Heart left ventricle (tissue), 13 donors: ENCODE data around the gene JOSD2.

ENCODE experiments used
- POLR2A ChIP-seq, 2 donors: fragments of 450-650 bp; IDR thresholded peaks; one replicate each; pipeline ENCODE4 v1.6.1; 2017; ENCODE audit warnings: antibody characterized with exemption in 2 of 2, mild to moderate bottlenecking in 2 of 2, moderate library complexity in 2 of 2
- TF ChIP-seq, protein P1 (sequence below), 12 donors: fragments of 200-600 bp; sonication (generic) in 4 of 12; IDR thresholded peaks; one replicate each; pipeline versions ENCODE4 v1.5.0 to v1.8.0; 2018 to 2022; ENCODE audit warnings: antibody characterized with exemption in 12 of 12, mild to moderate bottlenecking in 5 of 12
- donor health status: ischemic (EF 13 %, LVEDD 7.1; RV severe dilation, severe dysfunction).
- donor health status: DM: no; HTN: yes; CAD: no.
- donor health status: DM: no; HTN: no; CAD: no.
- donor health status: ischemic (EF 25% LVEDD 6.9; RV normal size, moderate dysfunction).
- donor health status: ischemic (EF 25% LVEDD 5.7; RV mildly dilated, moderate dysfunction).
- donor health status: ischemic (EF 35%, LVEDD 5.7; RV mildly dilated, moderate dysfunction).
- donor health status: nonischemic (EF 11% LVEDD 7.7; RV severe dilation, severe dysfunction).
- donor health status: DM: yes; HTN: yes; CAD: no.
- donor health status: PGD.
- donor health status: ischemic (EF 29% LVEDD 5.4; RV normal size, mild dysfunction).
- donor health status: nonischemic (EF 23%, LVEDD 6.1; RV moderate dilation, normal function).

DNA sequence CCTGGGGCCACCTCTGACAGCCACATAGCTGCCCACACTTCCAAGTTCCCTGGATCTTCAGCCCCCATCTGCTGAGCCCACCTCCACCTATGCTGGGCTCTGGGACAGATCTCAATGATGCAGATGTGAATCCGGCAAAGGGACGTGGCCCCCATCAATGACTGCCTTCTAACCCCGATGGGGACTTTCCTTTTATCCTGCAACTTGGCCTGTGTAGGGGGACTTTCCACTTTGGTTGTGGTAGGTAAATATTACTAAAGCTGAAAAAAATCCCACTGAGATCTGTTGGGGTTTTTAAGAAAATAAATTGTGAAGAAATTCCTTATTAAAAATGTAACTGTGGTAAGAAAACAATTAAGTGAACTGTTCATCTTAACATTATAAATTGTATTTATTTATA, 23.5 kb upstream of the JOSD2 start:
- TF ChIP-seq, protein P1, sequence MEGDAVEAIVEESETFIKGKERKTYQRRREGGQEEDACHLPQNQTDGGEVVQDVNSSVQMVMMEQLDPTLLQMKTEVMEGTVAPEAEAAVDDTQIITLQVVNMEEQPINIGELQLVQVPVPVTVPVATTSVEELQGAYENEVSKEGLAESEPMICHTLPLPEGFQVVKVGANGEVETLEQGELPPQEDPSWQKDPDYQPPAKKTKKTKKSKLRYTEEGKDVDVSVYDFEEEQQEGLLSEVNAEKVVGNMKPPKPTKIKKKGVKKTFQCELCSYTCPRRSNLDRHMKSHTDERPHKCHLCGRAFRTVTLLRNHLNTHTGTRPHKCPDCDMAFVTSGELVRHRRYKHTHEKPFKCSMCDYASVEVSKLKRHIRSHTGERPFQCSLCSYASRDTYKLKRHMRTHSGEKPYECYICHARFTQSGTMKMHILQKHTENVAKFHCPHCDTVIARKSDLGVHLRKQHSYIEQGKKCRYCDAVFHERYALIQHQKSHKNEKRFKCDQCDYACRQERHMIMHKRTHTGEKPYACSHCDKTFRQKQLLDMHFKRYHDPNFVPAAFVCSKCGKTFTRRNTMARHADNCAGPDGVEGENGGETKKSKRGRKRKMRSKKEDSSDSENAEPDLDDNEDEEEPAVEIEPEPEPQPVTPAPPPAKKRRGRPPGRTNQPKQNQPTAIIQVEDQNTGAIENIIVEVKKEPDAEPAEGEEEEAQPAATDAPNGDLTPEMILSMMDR (IDR thresholded peaks at IDR 0.05), result no peak
- TF ChIP-seq POLR2A (IDR thresholded peaks at IDR 0.05), result no peak
